DMS 273 (cell line): Measurements from ENCODE around the gene SHFL.
A peak's percentile ranks its signal among the peaks of the same experiment; 100 is the strongest.

Experiments
- DNase-seq: peaks from one replicate; lab custom pipeline; 2025; ENCODE audit not compliant: unreplicated experiment; lab: John Stamatoyannopoulos, UW

Gene SHFL

GRCh38 chr19:10132905-10133304, 46.8 kb downstream of the SHFL start:
- no peak for DNase-seq

GRCh38 chr19:10133596-10133995, 47.5 kb downstream of the SHFL start:
- no peak for DNase-seq

GRCh38 chr19:10134040-10134439, 47.9 kb downstream of the SHFL start:
- DNase-seq, result no peak

GRCh38 chr19:10135551-10136334, 49.6 kb downstream of the SHFL start:
- DNase-seq, result no peak

- DNase-seq, result no peak
These were observed 50.8 kb downstream of the SHFL start for GRCh38 chr19:10136936-10137335.

- peak; percentile 49 for DNase-seq
These were observed 51.9 kb downstream of the SHFL start for GRCh38 chr19:10137751-10138682.

- peak; percentile 28 for DNase-seq
These were observed 53.0 kb downstream of the SHFL start for GRCh38 chr19:10138879-10139795.

- no peak for DNase-seq
These were observed 53.8 kb downstream of the SHFL start for GRCh38 chr19:10139952-10140351.

- no peak for DNase-seq
These were observed 55.4 kb downstream of the SHFL start for GRCh38 chr19:10141479-10141878.

GRCh38 chr19:10141973-10142372, 55.9 kb downstream of the SHFL start:
- DNase-seq, result no peak
